HG02571 (cell line): ENCODE measurements around the gene DSTYK.

Experiments
- ATAC-seq: cut with Tn5 transposase; IDR thresholded peaks from one replicate; pipeline ENCODE4 v1.9.1; 2021; ENCODE audit warnings: mild to moderate bottlenecking, moderate library complexity; ENCODE audit not compliant: unreplicated experiment

Gene DSTYK

DNA sequence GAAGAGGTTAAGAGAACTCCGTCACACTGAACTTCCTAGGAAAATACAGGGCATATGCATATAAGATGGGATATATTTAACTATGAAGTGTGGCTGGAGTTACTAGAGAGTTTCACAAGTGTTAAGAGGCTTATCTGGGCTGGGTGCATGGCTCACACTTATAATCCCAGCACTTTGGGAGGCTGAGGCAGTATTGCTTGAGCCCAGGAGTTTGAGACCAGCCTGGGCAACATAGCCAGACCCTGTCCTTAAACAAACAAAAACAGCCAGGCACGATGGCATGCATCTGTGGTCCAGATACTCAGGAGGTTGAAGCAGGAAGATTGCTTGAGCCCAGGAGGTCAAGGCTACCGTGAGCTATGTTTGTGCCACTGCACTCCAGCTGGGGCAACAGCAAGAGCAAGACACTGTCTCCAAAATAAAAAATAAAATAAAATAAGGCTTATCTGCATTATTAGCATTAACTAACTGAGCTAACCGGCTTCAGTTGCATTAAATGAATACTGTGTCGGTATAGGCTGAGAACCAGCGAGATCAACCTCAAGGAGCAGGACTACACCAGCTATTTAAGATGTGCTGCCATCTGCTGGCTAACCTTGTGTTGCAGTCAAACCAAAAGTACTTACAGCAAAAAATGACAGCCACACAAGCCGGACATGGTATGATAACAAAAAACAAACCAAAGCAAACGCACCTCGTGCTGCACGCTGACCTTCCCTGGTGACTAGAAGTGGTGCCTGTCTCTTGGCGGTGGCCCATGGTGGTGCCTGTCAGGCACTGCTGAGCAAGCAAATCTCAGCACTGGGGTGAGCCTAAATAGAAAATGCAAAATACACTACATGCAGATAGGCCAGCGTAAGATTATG, 70.0 kb downstream of the DSTYK start:
- ATAC-seq, result no peak

DNA sequence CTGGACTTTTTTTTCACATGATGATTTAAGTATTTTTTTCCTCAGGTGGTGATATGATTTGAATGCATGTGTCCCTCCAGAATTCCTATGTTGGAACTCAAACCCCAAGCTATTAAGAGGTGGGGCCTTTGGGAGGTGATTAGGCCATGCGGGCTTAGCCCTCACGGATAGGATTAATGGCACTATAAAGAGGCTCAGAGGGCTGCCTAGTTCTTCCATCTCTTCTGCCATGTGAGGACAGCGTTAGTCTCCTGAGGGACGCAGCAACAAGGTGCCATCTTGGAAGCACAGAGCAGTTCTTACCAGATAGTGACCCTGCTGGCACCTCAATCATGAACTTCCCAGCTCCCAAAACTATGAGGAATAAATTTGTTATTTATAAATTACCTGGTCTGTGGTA, 71.4 kb downstream of the DSTYK start:
- ATAC-seq, result no peak

DNA sequence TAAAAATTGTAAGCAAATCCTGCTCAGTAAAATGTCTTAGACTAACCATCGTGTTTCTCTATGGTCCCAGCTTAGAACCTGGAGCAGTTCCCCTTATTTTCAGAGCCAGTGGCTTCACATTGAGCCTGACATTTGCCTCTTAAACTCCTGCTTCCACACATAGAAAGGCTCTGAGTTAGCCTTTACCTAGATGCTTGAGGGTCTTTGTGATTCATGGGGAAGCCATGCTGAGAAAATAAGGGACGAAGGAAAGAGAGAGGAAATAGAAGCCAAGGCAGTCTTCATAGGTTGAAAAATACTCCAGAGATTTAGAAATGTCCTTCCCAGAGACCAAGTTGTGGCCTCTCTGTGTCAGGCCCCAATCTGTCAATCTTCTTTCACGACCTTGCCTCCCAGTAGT, 73.6 kb downstream of the DSTYK start:
- no peak for ATAC-seq

DNA sequence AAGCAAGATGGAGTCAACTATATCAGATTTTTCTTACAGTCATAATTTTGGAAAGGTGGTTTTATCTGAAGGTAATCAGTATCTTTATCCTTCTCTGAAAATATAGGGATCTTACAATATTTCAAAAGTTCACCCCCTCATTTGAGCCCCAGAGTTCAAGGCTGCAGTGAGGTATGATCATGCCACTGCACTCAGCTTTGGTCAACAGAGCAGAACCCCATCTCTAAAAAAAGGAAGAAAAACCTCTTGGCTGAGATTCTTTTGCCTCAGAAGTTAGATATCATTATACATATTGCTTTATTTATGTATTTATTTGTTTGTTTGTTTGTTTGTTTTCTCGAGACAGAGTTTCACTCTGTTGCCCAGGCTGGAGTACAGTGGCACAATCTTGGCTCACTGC, 78.2 kb downstream of the DSTYK start:
- ATAC-seq, result no peak

DNA sequence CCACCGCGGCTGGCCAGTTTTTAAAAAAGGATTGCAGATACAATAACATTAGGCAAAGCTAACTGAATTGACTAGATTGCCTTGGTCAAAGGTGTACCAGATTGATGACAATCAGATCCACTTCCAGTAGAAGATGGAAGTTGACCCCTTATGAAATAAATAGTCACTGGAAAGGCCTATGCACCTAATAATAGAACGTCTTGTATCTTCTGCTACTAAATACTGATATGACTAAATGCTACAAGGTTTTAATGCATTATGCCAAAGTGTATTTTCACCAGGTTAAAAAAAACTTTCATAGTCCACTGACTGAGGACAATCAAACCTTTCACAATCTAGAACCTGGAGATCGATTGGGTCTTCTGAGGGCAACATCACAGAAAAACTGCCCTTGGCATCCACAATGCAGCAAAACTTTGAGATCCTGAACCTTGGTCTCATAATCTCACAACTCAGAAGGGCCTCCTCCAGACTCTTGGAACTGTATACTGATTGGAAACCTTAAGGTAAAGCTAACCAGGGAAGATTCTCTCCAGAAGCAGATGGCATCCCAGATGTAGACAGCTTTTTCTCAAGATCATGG, 82.0 kb downstream of the DSTYK start:
- ATAC-seq, result no peak

DNA sequence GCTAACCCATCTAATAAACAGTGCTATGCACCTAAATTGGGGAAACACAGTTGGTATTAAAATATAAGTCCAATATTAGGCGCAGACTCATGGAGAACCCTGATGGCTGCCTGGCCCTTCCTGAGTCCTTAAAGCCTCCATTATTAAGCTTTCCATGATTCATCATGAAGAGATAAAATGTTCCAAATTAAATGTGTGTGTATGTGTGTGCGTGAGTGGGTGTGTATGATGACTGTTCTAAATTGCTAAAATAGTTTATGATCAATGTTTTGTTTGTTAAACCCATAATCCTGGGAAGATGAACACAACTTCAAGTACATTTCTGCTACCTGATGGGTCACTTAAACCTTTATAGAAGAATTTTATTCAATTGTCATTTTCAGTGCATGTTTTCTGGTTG, 83.5 kb downstream of the DSTYK start:
- no peak for ATAC-seq

DNA sequence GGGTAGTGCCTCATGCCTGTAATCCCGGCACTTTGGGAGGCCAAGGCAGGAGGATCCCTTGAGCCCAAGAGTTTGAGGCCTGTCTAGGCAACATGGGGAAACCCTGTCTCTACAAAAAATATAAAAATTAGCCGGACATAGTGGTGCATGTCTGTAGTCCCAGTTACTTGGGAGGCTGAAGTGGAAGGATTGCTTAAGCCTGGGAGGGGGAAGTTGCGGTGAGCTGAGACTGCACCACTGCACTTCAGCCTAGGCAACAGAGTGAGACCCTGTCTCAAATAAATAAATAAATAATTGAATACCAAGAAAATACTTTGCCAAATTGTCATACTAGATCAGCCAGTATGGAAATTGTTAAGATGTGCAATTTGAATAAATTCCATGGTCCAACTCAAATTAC, 83.9 kb downstream of the DSTYK start:
- no peak for ATAC-seq

DNA sequence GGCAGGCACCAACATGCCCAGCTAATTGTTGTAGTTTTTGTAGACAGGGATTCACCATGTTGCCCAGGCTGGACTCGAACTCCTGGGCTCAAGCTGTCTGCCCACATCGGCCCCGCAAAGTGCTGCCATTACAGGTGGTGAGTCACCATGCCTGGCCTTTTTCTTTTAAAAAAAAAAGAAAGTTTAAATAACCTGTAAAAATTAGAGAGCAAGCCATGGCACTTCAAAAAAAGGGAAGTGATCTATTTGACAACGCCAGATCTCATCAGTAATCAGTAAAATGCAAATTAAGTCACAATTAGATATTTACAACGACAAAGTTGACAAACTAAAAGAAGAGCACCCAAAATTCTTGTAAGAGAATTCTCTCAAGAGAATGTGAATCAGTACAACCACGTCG, 86.8 kb downstream of the DSTYK start:
- ATAC-seq, result no peak

DNA sequence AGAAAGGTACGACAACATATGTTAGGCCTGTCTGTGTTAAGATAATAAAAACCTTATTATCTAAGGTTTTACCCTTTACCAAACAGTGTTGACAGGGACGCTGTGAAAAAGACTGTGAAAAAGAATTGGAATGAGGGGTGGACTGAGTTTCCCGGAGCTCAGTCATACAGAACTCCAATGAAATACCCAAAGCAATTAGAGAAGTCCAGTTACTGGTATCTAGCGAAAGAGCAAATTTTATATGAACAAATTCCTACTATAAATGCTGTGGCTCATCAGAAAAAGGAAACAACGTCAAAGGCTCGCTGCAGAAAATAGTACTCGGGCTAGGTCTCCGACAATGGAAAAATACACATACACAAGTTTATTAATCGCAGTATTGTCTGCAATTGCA, 89.0 kb downstream of the DSTYK start:
- no peak for ATAC-seq

DNA sequence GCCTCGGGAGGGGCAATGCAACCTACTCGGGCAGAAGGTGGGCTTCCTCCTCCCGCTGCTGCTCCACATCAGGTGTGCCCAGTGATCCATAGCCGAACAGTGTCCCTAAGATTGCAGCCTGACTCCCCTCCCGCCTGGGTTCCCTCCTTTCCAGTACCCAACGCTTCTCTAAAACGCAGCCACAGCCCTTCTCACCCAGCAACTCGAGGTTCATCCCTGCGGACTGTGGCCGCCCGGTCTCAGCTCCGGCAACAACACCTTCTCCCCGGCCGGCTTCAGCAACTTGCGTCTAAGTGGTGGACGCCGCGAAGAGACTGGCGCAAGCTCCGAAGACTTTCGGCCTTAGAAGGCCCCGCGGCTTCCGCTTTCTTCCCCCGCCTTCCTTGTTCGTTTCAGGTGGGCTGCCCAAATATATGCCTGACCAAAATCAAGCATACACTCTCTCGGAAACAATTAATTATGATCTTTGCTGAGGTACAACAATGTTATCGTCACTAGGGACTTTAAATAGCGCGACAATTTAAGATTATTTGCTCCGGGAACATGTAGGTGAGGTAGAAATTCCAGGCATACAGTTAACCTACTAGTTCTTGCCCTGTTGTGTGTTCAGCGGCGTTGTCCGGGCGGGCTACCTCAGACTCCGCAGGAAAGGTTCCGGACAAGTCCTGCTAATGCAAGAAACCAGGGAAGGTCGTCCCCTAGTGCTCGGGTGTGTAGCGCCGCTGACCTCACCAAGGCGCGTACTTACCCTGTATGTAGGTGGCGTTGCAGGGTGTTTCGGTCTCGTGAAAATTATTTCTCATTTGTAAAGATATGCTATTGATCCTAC, 89.6 kb downstream of the DSTYK start, which contains the start of gene RBBP5:
Gene RBBP5 (minus strand): TSS at position 319 of the 829 bp plus-strand sequence. CDS start 105 bp downstream, at position 214.
- peak; percentile 92 for ATAC-seq

DNA sequence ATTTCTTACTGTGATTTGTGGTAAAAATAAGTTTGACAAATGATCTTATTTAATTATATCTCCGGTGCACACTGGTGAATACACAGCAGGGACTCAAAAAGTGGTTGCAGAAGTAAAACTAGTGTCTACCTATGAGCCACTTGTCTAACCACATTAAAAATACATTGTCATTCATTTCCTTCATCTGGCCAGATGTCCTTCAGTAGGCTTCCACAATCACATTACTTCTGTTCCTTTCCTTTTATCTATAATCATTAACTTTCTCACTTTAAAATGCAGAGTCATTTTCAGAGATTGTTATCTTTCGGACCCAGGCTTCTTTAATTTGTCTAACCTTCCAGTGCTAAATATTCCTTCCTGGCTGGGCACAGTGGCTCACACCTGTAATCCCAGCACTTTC, 92.8 kb downstream of the DSTYK start:
- no peak for ATAC-seq

DNA sequence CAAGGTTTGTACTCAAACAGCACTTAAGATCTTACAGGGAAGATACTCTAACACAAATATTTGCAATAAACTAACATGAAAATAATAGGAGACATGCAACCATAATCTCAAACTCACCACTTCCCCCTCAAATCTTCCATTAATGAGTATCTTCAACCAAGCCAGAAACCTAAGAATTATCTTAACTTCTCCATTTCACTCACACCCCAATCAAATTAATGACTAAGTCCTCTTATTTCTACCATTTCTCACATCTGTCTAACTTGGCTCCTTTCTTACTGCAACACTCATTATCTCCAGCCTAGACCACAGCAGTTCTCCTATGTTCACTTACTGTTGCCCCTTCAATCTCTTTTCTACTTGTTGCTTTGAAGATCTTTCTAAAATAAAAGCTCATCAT, 100.1 kb downstream of the DSTYK start:
- no peak for ATAC-seq

DNA sequence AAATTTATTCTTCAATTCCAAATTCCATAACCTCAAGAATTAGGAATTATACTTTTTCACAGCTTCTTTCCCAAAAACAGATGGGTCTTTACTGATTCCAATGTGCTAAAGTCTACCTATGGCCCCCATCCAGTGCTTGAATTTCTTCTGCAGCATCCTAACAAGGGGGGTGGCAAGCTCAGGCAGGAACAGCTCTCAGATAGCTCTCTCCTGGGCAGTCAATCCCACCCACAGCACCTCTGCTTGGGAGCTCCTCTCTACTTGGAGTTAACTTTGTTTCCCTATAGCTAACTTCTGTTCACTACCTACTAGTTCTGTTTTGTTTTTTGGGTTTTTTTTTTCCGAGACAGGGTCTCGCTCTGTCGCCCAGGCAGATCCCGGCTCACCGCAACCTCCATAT, 101.8 kb downstream of the DSTYK start:
- no peak for ATAC-seq

DNA sequence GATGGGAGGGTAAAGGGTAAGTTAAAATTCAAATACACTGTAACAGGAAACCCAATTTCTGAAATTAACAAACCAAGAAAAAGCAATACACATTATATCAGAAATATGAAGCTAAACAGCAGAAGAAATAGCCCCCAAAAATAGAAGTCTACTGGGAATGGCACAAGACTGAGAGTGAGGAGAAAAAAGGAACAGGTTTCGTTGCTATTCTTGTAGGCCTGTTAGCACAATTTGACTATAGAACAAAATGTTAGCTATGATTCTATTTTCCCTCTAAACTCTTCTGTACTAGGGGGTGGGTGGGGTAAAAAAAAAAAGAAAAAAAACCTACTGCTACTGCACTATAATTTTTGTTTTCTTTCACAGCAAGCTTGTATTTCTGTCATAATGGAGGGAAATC, 102.2 kb downstream of the DSTYK start:
- no peak for ATAC-seq

DNA sequence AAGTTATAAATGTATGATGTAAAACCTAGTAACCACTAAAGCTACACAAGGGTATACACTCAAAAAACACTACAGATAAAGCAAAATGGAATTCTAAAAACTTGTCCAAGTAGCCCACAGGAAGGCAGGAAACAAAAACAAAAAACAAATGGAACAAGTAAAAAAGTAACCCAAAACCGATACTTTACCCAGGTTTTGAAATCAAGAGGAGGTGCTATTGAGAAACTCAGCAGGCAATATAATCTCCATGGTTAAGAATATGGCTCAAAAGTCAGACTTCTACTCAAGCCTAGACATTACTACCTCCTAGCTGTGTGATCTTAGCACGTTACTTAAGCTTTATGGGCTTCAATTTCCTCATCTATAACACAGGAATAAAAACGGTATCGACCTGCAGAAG, 103.0 kb downstream of the DSTYK start:
- no peak for ATAC-seq

DNA sequence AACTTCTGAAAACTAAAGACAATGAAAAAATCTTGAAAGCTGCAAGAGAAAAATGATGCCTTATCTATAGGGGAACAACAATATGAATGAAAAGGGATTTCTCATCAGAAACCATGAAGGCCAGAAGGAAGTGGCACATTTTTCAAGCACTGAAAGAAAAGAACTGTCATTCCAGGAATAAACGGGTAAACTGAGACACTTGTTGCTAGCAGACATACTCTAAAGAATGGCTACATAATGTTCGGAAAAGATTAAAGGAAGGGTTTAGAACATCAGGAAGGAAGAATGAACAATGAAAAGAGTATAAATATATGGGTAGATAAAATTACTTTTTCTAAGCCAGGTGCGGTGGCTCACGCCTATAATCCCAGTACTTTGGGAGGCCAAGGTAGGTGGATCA, 104.2 kb downstream of the DSTYK start:
- ATAC-seq, result no peak

DNA sequence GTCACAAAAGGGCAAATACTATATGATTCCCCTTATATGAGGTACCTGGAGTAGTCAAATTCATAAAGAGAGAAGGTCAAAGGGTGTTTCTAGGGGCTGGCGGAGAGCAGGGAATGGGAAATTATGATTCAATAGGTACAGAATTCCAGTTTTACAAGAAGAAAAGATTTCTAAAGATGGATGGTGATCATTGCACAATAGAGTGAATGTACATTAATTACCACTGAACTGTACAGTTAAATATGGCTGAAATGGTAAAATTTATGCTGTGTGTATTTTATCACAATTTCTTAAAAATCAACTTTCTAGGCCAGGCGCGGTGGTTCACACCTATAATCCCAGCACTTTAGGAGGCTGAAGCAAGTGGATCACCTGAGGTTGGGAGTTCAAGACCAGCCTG, 109.1 kb downstream of the DSTYK start:
- ATAC-seq, result no peak

DNA sequence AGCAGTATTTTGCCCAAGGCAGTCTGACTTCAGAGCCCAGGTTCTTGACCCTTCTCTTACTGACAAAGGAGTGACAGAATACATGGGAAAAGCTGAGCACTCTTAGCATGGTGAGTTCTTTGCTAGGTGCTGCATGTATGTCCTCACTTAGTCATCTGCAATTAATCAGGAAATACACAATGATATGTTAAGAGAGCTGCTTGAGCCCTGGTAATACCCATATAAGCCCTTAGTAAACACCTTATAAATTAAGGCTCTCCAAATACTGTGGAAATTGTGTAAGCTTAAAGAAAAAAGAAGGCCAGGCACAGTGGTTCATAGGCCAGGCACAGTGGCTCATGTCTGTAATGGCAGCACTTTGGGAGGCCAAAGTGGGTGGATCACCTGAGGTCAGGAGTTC, 113.3 kb downstream of the DSTYK start:
- no peak for ATAC-seq

DNA sequence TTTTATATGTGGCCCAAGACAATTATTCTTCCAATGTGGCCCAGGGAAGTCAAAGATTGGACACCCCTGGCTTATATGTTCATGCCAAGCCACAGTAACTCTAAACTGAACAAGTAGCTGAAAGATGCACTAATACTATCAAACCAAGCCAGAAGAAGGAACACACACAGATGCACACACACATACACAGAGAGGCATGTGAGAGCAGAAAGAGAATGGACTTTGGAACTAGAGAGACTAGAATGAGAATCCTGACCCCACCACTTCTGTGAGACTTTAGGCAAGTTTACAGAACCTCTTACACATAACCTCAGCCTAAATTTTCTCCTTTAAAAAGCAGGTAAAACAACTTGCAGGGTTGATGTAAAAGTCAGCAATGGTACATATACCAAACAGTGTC, 116.1 kb downstream of the DSTYK start:
- no peak for ATAC-seq
